Upper lobe of right lung (tissue), 1 donor: Measurements from ENCODE around the gene TTC23L. TPM values are rescaled to one million over a fixed set of nuclear protein-coding genes. Genes with fewer than 3 reads are reported as not detected.

Source experiments
- ATAC-seq: fragments of 200-7000 bp; cut with Tn5 transposase; one replicate; pipeline ENCODE4 v1.9.1; 2020; ENCODE audit warnings: mild to moderate bottlenecking, moderate library complexity
- DNase-seq: peaks from one replicate; pipeline ENCODE4 v3.0.0-alpha.2; 2020
- H3K27ac ChIP-seq: fragments of 200-600 bp; one replicate; pipeline ENCODE4 v1.8.0; 2022
- H3K27me3 ChIP-seq: fragments of 200-600 bp; one replicate; pipeline ENCODE4 v1.8.0; 2022; ENCODE audit warnings: mild to moderate bottlenecking
- H3K36me3 ChIP-seq: fragments of 200-600 bp; one replicate; pipeline ENCODE4 v1.8.0; 2022
- H3K4me1 ChIP-seq: fragments of 200-600 bp; one replicate; pipeline ENCODE4 v1.8.0; 2022
- H3K4me3 ChIP-seq: fragments of 200-600 bp; one replicate; pipeline ENCODE4 v1.8.0; 2022; ENCODE audit warnings: mild to moderate bottlenecking
- H3K9me3 ChIP-seq: fragments of 200-600 bp; one replicate; pipeline ENCODE4 v1.8.0; 2022
- intact Hi-C: fragments of 100-400 bp; cut with DNase I; formaldehyde crosslinking; loops from one replicate; pipeline ENCODE4 v1.11.0; 2022
- total RNA-seq: library from RNA; stranded (reverse); fragmentation: NEBNext Ultra II Directional; extraction: Animal tissue kit (Norgen Biotek cat#: 25700); gene quantifications from one replicate; pipeline ENCODE4 v1.2.1, GENCODE V29; 2021
- TF ChIP-seq, protein P1 (sequence below): fragments of 200-600 bp; IDR thresholded peaks from one replicate; pipeline ENCODE4 v1.8.0; 2022; ENCODE audit warnings: antibody characterized with exemption
- donor health status: DM: no; HTN: yes; CAD: no; lungs with severe emphysema.

The TTC23L gene
- total RNA-seq, 1 donor from 2014 or later = 0.20 TPM

DNA sequence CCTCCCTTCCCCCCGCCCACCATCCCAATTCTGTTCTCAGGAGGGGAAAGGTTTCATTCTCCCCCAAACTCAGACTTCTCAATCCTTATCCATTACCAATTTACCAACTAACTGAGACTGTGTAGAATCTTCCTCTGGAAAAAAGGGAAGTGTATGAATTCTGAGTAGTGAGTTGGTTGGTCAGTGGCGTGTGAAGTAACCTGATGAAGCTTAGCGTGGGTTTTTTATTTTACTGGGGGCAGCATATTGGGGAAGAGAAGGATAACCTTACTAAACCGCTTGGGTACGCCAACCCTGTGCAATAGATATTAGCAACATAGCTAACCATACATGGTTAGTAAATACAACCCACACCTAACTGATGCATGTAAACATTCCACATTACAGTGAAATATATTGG, 89.3 kb downstream of the TTC23L start:
- peaks cover 35% of the 10 kb centered on the region for H3K36me3 ChIP-seq
- H3K27me3 ChIP-seq = no peaks in the 10 kb centered on the region
- peaks cover 23% of the 10 kb centered on the region for H3K4me1 ChIP-seq
- no peak for DNase-seq
- peak overlapping the region; percentile 51 for H3K4me3 ChIP-seq
- no peaks in the 10 kb centered on the region for H3K9me3 ChIP-seq
- no peak overlapping the region for H3K27ac ChIP-seq
- no peak for ATAC-seq
- TF ChIP-seq, protein P1, sequence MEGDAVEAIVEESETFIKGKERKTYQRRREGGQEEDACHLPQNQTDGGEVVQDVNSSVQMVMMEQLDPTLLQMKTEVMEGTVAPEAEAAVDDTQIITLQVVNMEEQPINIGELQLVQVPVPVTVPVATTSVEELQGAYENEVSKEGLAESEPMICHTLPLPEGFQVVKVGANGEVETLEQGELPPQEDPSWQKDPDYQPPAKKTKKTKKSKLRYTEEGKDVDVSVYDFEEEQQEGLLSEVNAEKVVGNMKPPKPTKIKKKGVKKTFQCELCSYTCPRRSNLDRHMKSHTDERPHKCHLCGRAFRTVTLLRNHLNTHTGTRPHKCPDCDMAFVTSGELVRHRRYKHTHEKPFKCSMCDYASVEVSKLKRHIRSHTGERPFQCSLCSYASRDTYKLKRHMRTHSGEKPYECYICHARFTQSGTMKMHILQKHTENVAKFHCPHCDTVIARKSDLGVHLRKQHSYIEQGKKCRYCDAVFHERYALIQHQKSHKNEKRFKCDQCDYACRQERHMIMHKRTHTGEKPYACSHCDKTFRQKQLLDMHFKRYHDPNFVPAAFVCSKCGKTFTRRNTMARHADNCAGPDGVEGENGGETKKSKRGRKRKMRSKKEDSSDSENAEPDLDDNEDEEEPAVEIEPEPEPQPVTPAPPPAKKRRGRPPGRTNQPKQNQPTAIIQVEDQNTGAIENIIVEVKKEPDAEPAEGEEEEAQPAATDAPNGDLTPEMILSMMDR = no peak
- intact Hi-C loops = no loop called here

DNA sequence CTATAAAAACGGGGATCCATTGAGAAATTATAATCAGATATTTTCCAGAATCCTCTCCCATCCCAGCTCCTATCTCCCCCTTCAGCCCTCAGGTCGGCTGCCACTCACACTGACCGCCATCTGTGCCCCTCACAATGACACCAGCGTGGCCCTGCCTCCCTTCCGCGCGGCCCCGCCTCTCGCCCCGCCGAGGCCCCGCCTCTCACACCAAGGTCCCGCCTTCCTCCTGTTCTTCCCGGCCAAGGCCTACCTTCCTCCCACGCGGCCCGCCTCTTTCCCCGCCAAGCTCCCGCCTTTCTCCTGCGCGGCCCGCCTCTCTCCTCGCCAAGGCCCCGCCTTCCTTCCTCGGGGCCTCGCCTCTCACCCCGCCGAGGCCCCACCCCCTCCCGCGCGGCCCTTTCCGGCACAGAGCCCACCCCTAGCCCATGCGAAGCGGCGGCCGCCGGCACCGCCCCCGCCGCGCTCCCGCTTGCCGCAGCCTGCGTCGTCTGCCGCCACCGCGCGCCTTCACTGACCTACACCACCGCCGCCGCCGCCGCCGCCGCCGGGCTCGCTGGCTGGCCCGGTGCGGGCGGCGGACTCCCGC, 90.3 kb downstream of the TTC23L start, which contains the start of gene DNAJC21:
DNAJC21 (plus strand) TSS at position 426 of the 586 bp plus-strand sequence. CDS start 261 bp downstream, outside the sequence.
- TF ChIP-seq, protein P1 = no peak
- H3K4me1 ChIP-seq = peaks cover 23% of the 10 kb centered on the region
- H3K27ac ChIP-seq = peak within 1 kb of the TSS; percentile 94
- intact Hi-C loops = no loop called here
- H3K9me3 ChIP-seq = no peaks in the 10 kb centered on the region
- peaks cover 26% of the 10 kb centered on the region for H3K36me3 ChIP-seq
- H3K4me3 ChIP-seq = peak within 1 kb of the TSS; percentile 75
- H3K27me3 ChIP-seq = no peaks in the 10 kb centered on the region
- DNase-seq = peak; percentile 100
- ATAC-seq = peak; percentile 97

DNA sequence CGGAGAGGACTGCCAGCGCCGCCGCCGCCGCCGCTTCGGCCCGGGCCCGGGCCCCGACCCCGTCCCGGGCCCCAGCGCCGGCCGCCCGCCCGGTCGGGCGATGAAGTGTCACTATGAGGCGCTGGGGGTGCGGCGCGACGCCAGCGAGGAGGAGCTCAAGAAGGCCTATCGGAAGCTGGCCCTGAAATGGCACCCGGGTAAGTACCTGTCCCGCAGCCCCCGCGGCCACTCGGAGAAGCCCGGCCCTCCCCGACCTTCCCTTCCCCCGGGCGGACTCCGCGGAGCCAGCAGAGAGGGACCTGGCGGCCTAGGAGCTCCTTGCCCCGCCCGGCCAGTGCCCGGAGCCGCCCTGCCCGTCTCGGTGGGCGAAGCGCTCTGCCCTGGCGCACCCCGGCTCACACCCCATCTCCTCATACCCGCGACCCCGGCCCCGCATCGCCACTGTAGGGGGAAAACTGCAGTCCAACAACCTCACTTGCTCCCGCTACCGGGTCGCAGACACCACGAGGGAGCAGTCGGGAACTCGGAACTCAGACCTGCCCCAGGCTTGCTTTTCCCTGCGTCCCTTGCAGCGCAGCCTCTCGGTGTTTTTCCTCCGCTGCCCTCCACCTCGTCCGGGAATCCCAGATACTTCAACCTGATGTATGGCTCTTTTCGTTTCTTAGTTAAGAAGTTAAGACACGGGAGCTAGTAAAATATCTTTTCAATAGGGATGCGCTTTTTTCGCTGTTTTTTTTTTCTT, 90.9 kb downstream of the TTC23L start:
- H3K9me3 ChIP-seq = no peaks in the 10 kb centered on the region
- peak overlapping the region; percentile 94 for H3K27ac ChIP-seq
- TF ChIP-seq, protein P1 = no peak
- ATAC-seq (peak; percentile 85), DNase-seq (peak; percentile 97)
- H3K4me1 ChIP-seq = peaks cover 23% of the 10 kb centered on the region
- peak overlapping the region; percentile 75 for H3K4me3 ChIP-seq
- intact Hi-C loops = no loop called here
- H3K36me3 ChIP-seq = peaks cover 19% of the 10 kb centered on the region
- no peaks in the 10 kb centered on the region for H3K27me3 ChIP-seq

DNA sequence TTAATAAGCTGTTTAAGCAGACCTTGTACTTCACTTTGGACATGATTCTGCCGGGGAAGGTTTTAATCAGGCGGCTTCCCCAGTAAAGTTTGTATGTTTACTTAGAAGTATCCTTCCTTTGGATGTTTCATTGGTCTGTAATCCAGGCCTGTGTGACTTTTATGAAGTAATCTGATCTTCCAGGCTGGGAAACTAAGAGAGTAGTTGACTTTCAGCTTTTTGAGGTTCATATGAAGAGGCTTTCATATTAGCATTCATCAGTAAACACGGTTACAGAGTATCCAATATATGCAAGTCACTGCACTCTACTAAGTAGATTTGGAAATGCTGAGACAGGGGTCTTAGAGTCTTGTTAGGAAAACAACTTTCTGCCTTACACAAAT, 91.5 kb downstream of the TTC23L start:
- ATAC-seq = no peak
- H3K4me1 ChIP-seq = peaks cover 23% of the 10 kb centered on the region
- H3K27me3 ChIP-seq = no peaks in the 10 kb centered on the region
- intact Hi-C loops = no loop called here
- no peak for DNase-seq
- no peaks in the 10 kb centered on the region for H3K9me3 ChIP-seq
- H3K4me3 ChIP-seq = peak overlapping the region; percentile 75
- peaks cover 14% of the 10 kb centered on the region for H3K36me3 ChIP-seq
- TF ChIP-seq, protein P1 = no peak
- peak overlapping the region; percentile 94 for H3K27ac ChIP-seq

DNA sequence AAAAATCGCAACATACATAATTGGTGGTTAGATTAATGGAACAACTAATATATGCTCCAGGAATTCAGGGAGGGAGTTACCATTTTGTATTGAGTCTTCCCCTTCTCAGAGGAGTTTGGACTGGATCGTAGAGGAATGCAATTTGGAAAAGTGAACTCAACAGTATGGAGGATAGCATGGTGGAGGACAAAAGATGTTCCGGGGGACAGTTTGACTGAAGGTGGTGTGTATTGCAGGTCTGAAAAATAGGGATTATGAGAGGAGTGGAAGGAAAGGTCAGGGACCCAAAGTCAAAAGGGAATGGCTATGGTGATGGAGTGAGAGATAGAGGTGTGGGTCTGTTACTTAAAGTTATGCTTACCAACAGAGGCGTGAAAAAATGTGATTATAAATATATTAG, 91.9 kb downstream of the TTC23L start:
- no peak for DNase-seq
- no peaks in the 10 kb centered on the region for H3K9me3 ChIP-seq
- intact Hi-C loops = no loop called here
- no peak for ATAC-seq
- no peaks in the 10 kb centered on the region for H3K27me3 ChIP-seq
- peak overlapping the region; percentile 94 for H3K27ac ChIP-seq
- TF ChIP-seq, protein P1 = no peak
- peaks cover 23% of the 10 kb centered on the region for H3K4me1 ChIP-seq
- peaks cover 13% of the 10 kb centered on the region for H3K36me3 ChIP-seq
- peak overlapping the region; percentile 75 for H3K4me3 ChIP-seq
